Measurements from ENCODE around the gene USP3.
A peak's percentile ranks its signal among the peaks of the same experiment; 100 is the strongest.

USP3 gene

DNA sequence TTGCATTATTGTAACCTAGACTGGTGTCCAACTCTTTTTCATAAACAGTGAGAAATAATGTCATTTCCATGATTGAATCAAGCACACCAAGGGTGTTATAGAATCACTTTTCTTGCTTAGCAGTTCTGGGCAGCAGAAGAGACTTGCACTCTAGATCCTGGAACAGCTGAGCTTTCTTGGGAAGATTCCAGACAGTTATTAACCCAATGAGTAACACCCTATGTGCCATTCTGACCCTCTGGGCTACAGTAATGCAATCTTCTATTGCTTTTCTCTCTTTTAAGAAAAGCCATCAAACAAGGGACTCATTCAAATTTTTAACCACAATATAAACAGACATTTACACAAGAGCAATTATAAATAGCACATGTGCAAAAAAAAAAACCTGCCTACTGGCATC lies 39.3 kb upstream of the USP3 start:
- DNase-seq (ENCODE audit: low read depth): peak; percentile 28
- Histone ChIP-seq H3K36me3 (ENCODE audit: control insufficient read depth, insufficient read depth, low read length, severe bottlenecking) (no peaks in the 10 kb centered on the region), H3K9ac (ENCODE audit: low read length) (no peak overlapping the region), H3K9me3 (ENCODE audit: control insufficient read depth, low read length) (no peaks in the 10 kb centered on the region), H3K4me1 (ENCODE audit: control insufficient read depth, insufficient read depth, low read length) (peaks cover 16% of the 10 kb centered on the region), H3K27me3 (replicated peaks; ENCODE audit: control insufficient read depth, insufficient read depth, low read length) (peaks cover 4% of the 10 kb centered on the region), H3K4me3 (ENCODE audit: low read length) (no peak overlapping the region)

DNA sequence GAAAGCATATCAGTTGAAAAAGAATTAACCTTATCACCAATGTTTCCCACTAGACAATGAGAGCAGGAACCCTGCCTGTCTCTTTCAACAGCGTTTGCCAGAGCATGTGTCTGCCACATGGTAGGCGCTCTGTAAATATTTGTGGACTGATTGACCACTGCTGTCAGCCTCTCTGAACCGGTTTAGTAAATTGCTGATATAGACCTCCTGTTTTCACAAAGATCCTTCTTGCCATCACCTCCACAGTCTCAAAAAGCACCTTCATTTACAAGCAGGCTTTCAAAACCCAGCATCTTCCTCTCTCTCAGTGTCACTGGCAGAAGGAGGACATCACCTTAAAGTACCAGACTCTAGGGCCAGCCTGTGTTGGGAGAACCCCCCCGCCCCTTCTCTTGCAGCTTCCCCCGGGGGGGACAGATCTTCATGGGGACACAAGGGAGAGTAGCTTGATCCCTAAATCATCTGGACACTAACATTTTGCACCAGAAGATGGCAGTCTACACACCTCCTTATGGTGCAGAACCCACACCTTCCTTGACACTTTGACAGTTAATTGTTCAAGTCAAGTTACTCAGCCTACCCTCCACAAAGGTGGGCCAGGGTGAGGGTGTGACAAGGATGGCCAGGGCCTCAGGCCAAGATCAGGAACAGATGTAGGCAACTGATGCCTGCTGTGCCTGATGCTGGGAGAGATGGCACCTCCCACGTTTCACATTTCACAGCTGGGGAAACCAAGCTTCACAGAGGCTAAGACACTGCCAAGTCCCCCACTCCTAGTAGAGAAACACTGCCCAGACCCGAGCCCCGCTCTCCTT lies 37.8 kb upstream of the USP3 start:
- Histone ChIP-seq H3K9me3 (ENCODE audit: control insufficient read depth, low read length) (no peaks in the 10 kb centered on the region), H3K27me3 (replicated peaks; ENCODE audit: control insufficient read depth, insufficient read depth, low read length) (peaks cover 4% of the 10 kb centered on the region), H3K4me1 (ENCODE audit: control insufficient read depth, insufficient read depth, low read length) (peaks cover 13% of the 10 kb centered on the region), H3K36me3 (ENCODE audit: control insufficient read depth, insufficient read depth, low read length, severe bottlenecking) (no peaks in the 10 kb centered on the region), H3K4me3 (ENCODE audit: low read length) (no peak overlapping the region), H3K9ac (ENCODE audit: low read length) (no peak overlapping the region)
- DNase-seq (ENCODE audit: low read depth): peak; percentile 80

DNA sequence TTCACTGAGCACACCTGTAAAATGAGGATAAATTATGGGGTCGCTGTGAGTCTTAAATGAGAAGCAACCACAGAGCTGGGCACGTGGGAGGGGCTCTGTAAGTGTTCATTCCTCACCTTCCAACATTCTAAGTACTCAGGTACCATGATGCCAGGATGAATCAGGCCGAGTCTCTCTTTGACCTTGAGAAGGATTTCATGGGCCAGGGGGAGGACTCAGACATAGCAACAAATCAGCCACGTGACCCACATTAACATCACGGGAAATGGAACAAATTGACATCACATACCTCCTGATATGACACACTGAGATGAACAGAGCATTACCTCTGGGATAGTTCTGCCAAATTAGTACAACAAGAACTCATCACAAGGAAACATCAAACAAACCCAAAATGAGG lies 35.2 kb upstream of the USP3 start:
- Histone ChIP-seq H3K4me1 (ENCODE audit: control insufficient read depth, insufficient read depth, low read length) (peaks cover 18% of the 10 kb centered on the region), H3K4me3 (ENCODE audit: low read length) (no peak overlapping the region), H3K36me3 (ENCODE audit: control insufficient read depth, insufficient read depth, low read length, severe bottlenecking) (no peaks in the 10 kb centered on the region), H3K27me3 (replicated peaks; ENCODE audit: control insufficient read depth, insufficient read depth, low read length) (peaks cover 4% of the 10 kb centered on the region), H3K9ac (ENCODE audit: low read length) (no peak overlapping the region), H3K9me3 (ENCODE audit: control insufficient read depth, low read length) (no peaks in the 10 kb centered on the region)
- no peak for DNase-seq (ENCODE audit: low read depth)

DNA sequence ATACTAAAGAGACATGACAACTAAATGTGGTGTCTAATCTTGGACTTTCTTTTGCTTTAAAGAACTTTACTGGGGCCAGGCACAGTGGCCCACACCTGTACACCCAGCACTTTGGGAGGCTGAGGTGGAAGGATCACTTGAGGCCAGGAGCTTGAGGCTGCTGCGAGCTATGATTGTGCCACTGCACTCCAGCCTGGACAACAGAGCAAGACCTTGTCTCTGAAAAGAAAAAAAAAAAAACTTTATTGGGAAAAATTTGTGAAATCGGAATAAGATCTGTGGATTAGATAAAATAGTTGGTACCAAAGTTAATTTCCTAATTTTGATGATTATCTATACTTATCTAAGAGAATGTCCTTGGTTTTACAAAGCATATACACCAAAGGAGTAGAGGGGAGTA lies 34.4 kb upstream of the USP3 start:
- H3K9me3 ChIP-seq (ENCODE audit: control insufficient read depth, low read length): no peaks in the 10 kb centered on the region
- H3K9ac ChIP-seq (ENCODE audit: low read length): no peak overlapping the region
- H3K36me3 ChIP-seq (ENCODE audit: control insufficient read depth, insufficient read depth, low read length, severe bottlenecking): no peaks in the 10 kb centered on the region
- no peak overlapping the region for H3K4me3 ChIP-seq (ENCODE audit: low read length)
- no peak for DNase-seq (ENCODE audit: low read depth)
- peaks cover 4% of the 10 kb centered on the region for H3K27me3 ChIP-seq (replicated peaks; ENCODE audit: control insufficient read depth, insufficient read depth, low read length)
- peaks cover 19% of the 10 kb centered on the region for H3K4me1 ChIP-seq (ENCODE audit: control insufficient read depth, insufficient read depth, low read length)

DNA sequence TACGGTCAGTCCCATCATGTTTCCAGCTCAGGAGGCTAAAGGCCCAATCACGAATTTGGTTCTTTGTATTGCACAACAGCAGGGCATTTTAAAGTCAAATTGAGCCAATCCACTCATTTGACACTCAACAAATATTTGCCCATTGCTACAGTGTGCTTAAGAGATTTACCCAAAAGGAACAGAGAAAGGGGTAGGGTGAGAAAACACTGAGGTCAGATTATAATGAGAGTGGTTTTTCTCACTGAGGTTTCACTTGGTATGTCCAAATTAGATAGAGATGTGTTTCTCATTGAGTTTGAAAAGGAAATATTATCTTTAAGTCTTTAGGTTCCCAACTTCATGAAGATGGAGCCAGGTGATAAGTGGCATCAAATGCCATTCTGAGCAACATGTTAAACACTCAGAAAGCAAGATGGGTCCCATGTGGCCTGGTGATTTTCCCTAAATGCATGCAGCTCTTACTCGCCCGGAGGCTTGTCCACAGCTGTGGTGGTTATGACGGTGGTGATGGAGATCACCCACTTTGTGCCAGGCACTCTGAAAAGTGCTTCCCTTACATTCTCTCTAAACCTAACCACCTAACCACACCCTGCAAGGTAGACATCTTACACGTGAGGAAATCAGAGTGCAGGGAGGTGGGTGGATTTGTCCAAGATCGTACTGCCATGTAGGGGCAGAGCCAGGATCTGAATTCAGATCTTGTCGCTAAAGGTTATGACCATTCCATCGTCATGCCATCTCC lies 31.2 kb upstream of the USP3 start:
- Histone ChIP-seq H3K27me3 (replicated peaks; ENCODE audit: control insufficient read depth, insufficient read depth, low read length) (no peaks in the 10 kb centered on the region), H3K9ac (ENCODE audit: low read length) (no peak overlapping the region), H3K9me3 (ENCODE audit: control insufficient read depth, low read length) (no peaks in the 10 kb centered on the region), H3K4me1 (ENCODE audit: control insufficient read depth, insufficient read depth, low read length) (peaks cover 25% of the 10 kb centered on the region), H3K36me3 (ENCODE audit: control insufficient read depth, insufficient read depth, low read length, severe bottlenecking) (no peaks in the 10 kb centered on the region), H3K4me3 (ENCODE audit: low read length) (no peak overlapping the region)
- DNase-seq (ENCODE audit: low read depth): no peak

DNA sequence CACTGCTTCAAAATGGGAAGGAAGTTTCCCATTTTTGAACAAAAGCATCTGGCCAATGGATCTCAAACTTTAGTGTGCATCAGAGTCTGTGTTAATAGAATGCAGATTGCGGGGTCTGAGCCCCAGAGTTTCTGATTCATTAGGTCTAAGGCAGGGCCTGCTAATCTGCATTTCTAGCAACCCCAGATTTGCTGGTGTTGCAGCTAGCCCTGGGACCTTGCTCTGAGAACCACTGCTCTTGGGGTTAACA lies 30.7 kb upstream of the USP3 start:
- peaks cover 25% of the 10 kb centered on the region for H3K4me1 ChIP-seq (ENCODE audit: control insufficient read depth, insufficient read depth, low read length)
- no peak for DNase-seq (ENCODE audit: low read depth)
- no peak overlapping the region for H3K9ac ChIP-seq (ENCODE audit: low read length)
- H3K4me3 ChIP-seq (ENCODE audit: low read length): no peak overlapping the region
- no peaks in the 10 kb centered on the region for H3K36me3 ChIP-seq (ENCODE audit: control insufficient read depth, insufficient read depth, low read length, severe bottlenecking)
- H3K27me3 ChIP-seq (replicated peaks; ENCODE audit: control insufficient read depth, insufficient read depth, low read length): no peaks in the 10 kb centered on the region
- H3K9me3 ChIP-seq (ENCODE audit: control insufficient read depth, low read length): no peaks in the 10 kb centered on the region

DNA sequence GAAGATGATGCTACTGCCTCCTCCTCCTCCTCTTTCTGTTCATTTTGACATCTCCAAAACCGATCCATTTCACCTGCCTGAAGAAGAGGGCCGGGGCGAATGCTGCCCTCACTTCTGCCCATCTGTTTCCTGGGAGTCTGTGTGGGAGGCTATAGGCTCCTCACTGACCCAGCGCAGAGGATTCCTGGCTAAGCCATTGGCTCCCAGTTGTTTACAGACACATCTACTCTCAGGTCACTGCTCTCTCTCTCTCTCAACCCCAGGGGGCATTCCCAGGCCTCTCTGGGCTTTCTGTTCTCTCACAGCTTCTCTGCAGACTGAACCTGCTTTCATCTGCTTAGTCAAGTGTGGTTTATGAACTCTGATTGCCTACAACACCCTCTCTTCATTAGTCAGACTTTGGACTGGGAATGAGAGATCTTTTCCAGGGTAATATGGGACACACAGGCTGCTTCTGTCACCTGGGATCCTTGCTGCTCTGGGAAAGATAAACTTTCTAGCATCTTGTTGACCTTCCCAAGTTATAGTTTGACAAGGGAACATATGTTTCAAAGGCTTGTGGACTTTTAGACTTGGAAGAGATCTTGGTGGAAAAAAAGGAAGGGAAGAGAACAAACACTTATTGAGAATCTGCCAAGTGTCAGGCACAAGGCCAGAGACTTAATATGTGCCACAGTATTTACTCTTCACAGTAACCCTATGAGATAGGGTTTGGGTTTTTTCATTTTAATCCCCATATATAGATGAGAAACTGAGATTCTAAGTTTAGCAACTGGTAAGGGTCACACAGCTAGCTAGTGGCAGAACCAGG lies 30.2 kb upstream of the USP3 start:
- H3K27me3 ChIP-seq (replicated peaks; ENCODE audit: control insufficient read depth, insufficient read depth, low read length): no peaks in the 10 kb centered on the region
- no peak overlapping the region for H3K4me3 ChIP-seq (ENCODE audit: low read length)
- no peaks in the 10 kb centered on the region for H3K36me3 ChIP-seq (ENCODE audit: control insufficient read depth, insufficient read depth, low read length, severe bottlenecking)
- DNase-seq (ENCODE audit: low read depth): no peak
- no peak overlapping the region for H3K9ac ChIP-seq (ENCODE audit: low read length)
- H3K9me3 ChIP-seq (ENCODE audit: control insufficient read depth, low read length): no peaks in the 10 kb centered on the region
- H3K4me1 ChIP-seq (ENCODE audit: control insufficient read depth, insufficient read depth, low read length): peaks cover 25% of the 10 kb centered on the region

DNA sequence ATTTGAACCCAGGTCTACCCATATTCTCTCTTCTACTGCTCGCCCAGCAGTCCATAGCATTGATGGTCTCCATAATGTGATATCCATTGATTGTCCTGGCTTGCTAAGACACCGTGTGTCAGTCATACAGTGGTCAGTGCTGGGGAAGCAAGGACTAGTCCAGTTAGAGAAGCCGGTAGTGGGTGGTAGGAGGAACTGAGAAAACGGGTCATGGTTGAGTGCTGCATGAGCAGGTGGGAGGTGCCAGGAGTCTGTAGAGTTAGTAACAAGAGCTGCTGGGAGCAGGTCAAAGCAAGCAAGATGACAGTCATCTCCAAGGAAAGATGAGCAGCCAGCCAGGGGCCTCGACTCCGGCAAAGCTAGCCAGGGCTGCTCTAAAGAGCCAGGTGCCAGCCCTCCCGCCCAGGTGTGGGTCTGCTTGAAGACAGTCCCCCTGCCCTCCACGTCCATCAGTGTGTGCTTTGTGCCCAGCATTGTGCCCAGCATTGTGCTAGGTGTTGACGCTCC lies 29.5 kb upstream of the USP3 start:
- no peaks in the 10 kb centered on the region for H3K27me3 ChIP-seq (replicated peaks; ENCODE audit: control insufficient read depth, insufficient read depth, low read length)
- no peaks in the 10 kb centered on the region for H3K36me3 ChIP-seq (ENCODE audit: control insufficient read depth, insufficient read depth, low read length, severe bottlenecking)
- H3K9me3 ChIP-seq (ENCODE audit: control insufficient read depth, low read length): no peaks in the 10 kb centered on the region
- no peak overlapping the region for H3K9ac ChIP-seq (ENCODE audit: low read length)
- no peak overlapping the region for H3K4me3 ChIP-seq (ENCODE audit: low read length)
- DNase-seq (ENCODE audit: low read depth): no peak
- H3K4me1 ChIP-seq (ENCODE audit: control insufficient read depth, insufficient read depth, low read length): peaks cover 30% of the 10 kb centered on the region

DNA sequence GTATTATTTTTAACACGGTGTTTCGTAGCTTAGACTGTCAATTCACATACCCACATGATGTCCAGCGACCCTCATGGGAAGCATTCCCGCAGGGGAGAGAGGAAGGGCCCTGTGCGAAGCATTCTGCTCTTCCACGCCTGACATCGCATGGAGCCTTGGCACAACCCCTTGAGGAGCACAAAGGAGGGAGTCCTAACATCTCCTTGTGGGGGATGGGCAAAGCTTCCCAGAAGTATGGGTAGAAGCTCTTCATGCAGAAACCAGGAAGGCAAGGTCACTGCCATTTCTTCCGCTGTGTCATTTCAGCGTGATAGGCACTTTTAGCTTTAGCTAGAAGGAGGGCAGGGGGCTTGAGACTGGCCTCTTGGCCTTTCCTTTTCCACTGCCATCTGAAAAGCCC lies 28.7 kb upstream of the USP3 start:
- Histone ChIP-seq H3K9me3 (ENCODE audit: control insufficient read depth, low read length) (no peaks in the 10 kb centered on the region), H3K4me1 (ENCODE audit: control insufficient read depth, insufficient read depth, low read length) (peaks cover 33% of the 10 kb centered on the region), H3K36me3 (ENCODE audit: control insufficient read depth, insufficient read depth, low read length, severe bottlenecking) (no peaks in the 10 kb centered on the region), H3K27me3 (replicated peaks; ENCODE audit: control insufficient read depth, insufficient read depth, low read length) (no peaks in the 10 kb centered on the region), H3K4me3 (ENCODE audit: low read length) (no peak overlapping the region), H3K9ac (ENCODE audit: low read length) (no peak overlapping the region)
- no peak for DNase-seq (ENCODE audit: low read depth)

DNA sequence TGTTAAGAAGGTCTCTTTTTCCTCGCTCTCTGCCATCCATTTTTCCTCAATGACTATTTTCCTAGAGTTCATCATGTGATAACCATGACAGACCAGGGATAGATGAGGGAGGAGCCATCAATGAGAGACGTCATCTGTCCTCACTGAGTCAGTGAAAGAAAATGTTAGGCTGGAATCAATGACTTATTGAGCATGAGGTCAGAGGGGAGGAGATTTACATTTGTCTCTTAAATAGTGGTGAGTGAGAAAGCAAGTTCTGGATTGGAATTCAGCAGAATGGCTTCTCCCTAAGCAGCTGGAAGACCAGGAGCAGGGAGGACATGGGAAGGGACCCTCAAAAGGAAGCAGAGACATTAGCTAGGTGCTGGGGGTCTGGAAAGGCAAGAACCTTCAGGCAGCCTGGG lies 28.2 kb upstream of the USP3 start:
- peak; percentile 68 for DNase-seq (ENCODE audit: low read depth)
- Histone ChIP-seq H3K4me3 (ENCODE audit: low read length) (no peak overlapping the region), H3K9ac (ENCODE audit: low read length) (no peak overlapping the region), H3K4me1 (ENCODE audit: control insufficient read depth, insufficient read depth, low read length) (peaks cover 38% of the 10 kb centered on the region), H3K36me3 (ENCODE audit: control insufficient read depth, insufficient read depth, low read length, severe bottlenecking) (no peaks in the 10 kb centered on the region), H3K9me3 (ENCODE audit: control insufficient read depth, low read length) (no peaks in the 10 kb centered on the region), H3K27me3 (replicated peaks; ENCODE audit: control insufficient read depth, insufficient read depth, low read length) (no peaks in the 10 kb centered on the region)

DNA sequence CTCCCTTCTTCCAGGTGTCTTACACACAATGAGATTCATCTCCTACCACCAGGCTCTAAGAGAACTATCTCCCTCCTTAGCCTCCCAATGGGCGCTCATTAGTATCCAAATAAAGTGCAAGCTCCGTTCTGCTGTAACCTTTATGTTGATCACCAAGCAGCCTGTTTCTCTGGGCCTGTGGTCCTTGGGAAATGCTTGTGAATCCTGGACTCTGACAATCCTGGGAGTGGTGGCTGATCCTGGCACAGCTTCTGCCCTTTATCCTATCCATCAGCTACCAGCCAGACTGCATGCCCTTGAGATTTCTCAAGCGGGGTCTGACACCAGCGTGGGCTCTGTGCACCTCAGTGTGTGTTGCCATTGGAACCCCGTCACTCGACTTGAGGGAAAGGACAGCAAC lies 26.1 kb upstream of the USP3 start:
- no peaks in the 10 kb centered on the region for H3K9me3 ChIP-seq (ENCODE audit: control insufficient read depth, low read length)
- H3K9ac ChIP-seq (ENCODE audit: low read length): no peak overlapping the region
- no peaks in the 10 kb centered on the region for H3K36me3 ChIP-seq (ENCODE audit: control insufficient read depth, insufficient read depth, low read length, severe bottlenecking)
- no peak overlapping the region for H3K4me3 ChIP-seq (ENCODE audit: low read length)
- peaks cover 48% of the 10 kb centered on the region for H3K4me1 ChIP-seq (ENCODE audit: control insufficient read depth, insufficient read depth, low read length)
- no peaks in the 10 kb centered on the region for H3K27me3 ChIP-seq (replicated peaks; ENCODE audit: control insufficient read depth, insufficient read depth, low read length)
- no peak for DNase-seq (ENCODE audit: low read depth)
